Measurements from ENCODE around the gene IGSF23. TPM values are rescaled to one million over a fixed set of nuclear protein-coding genes. Genes with fewer than 3 reads are reported as not detected.

IGSF23 gene
- total RNA-seq, 1 donor from 2014 or later: not detected

DNA sequence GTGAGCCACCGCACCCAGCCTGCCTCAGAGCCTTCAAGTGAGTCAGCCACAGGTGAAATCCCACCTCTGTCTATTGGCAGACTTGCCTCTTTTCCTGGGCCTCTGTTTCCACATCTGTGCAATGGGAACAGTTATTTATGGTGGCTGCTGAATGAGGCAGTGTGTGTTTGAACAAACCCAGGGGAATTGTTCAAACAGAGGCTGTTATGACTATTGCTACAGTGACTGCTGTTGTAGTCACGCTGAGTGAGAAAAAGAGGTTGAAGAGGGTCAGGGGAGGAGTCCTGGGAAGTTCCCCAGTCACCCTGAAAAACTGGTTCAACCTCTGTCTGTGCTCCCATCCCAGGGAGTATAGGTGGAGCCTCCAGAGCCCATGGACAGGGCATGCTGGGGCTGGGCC, 58.0 kb downstream of the IGSF23 start, which contains the start of gene CEACAM19:
CEACAM19 (plus strand) TSS at position 83 of the 400 bp plus-strand sequence. CDS start 450 bp downstream, outside the sequence.
- Mint-ChIP-seq H3K9me3 (ENCODE audit: unreplicated experiment) (no peaks in the 10 kb centered on the region), H3K27ac (ENCODE audit: unreplicated experiment) (no peak within 1 kb of the TSS), H3K4me3 (ENCODE audit: unreplicated experiment) (no peak within 1 kb of the TSS), H3K36me3 (ENCODE audit: unreplicated experiment) (no peaks in the 10 kb centered on the region), H3K27me3 (ENCODE audit: unreplicated experiment) (no peaks in the 10 kb centered on the region), H3K4me1 (ENCODE audit: unreplicated experiment) (no peaks in the 10 kb centered on the region)
- TF ChIP-seq CTCF (IDR thresholded peaks at IDR 0.05): no peak
- DNase-seq (ENCODE audit: extremely low spot score, unreplicated experiment): no peak

DNA sequence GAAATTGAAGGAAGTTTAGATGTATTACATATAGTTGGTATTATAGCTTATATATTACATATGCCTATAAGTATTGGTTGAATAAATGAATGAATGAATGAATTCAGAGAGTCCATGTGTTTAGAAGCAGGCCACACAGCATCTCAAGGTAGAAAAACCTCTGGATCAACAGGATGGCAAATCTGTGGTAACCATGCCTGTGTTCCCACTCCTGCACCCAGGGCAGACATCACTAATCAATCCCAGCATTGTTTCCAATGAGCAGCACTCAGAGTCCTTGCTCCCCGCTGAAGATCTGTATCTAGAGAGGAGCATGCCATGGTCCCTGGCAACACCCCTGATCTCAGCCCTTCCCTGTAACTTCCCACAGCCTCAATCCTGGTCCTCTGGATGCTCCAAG, 58.9 kb downstream of the IGSF23 start:
- TF ChIP-seq CTCF (IDR thresholded peaks at IDR 0.05): no peak
- H3K9me3 Mint-ChIP-seq (ENCODE audit: unreplicated experiment): no peaks in the 10 kb centered on the region
- no peak overlapping the region for H3K27ac Mint-ChIP-seq (ENCODE audit: unreplicated experiment)
- peaks cover 4% of the 10 kb centered on the region for H3K4me1 Mint-ChIP-seq (ENCODE audit: unreplicated experiment)
- no peak for DNase-seq (ENCODE audit: extremely low spot score, unreplicated experiment)
- no peak overlapping the region for H3K4me3 Mint-ChIP-seq (ENCODE audit: unreplicated experiment)
- no peaks in the 10 kb centered on the region for H3K36me3 Mint-ChIP-seq (ENCODE audit: unreplicated experiment)
- no peaks in the 10 kb centered on the region for H3K27me3 Mint-ChIP-seq (ENCODE audit: unreplicated experiment)

DNA sequence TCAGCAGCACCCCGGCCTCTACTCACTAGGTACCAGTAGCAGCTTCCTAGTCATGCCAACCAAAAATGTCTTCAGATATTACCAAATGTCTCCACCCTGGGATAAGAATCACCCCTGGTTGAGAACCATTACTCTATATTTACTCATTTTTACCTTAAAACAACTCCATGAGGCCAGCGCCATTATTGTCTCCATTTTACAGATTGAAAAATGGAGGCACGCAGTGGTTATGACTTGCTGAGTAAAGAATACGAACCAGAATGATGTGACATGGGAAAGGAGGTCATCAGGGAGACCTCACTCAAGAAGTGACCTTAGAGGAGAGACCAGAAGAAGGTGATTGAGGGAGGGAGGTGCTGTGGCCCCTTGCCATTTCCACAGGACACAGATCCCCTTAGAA, 60.1 kb downstream of the IGSF23 start:
- no peak for TF ChIP-seq CTCF (IDR thresholded peaks at IDR 0.05)
- Mint-ChIP-seq H3K27ac (ENCODE audit: unreplicated experiment) (no peak overlapping the region), H3K36me3 (ENCODE audit: unreplicated experiment) (no peaks in the 10 kb centered on the region)

DNA sequence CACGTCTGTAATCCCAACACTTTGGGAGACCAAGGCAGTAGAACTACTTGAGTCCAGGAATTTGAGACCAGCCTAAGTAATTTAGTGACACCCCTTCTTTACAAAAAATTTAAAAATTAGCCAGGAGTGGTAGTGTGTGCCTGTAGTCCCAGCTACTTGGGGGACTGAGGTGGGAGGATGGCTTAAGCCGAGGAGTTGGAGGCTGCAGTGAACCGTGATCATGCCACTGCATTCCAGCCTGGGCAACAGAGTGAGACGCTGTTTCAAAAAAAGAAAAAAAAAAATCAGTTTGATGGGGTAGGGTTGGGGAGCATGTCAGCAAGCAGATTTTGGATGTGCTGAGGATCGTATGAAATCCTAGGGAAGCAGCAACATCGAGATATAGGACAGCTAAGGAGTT, 62.2 kb downstream of the IGSF23 start:
- Mint-ChIP-seq H3K27ac (ENCODE audit: unreplicated experiment) (no peak overlapping the region), H3K4me3 (ENCODE audit: unreplicated experiment) (no peak overlapping the region), H3K4me1 (ENCODE audit: unreplicated experiment) (peaks cover 8% of the 10 kb centered on the region)

More for the DNA sequence above, 60.1 kb downstream of the IGSF23 start:
- no peaks in the 10 kb centered on the region for H3K27me3 Mint-ChIP-seq (ENCODE audit: unreplicated experiment)
- H3K4me3 Mint-ChIP-seq (ENCODE audit: unreplicated experiment): no peak overlapping the region
- no peaks in the 10 kb centered on the region for H3K9me3 Mint-ChIP-seq (ENCODE audit: unreplicated experiment)
- DNase-seq (ENCODE audit: extremely low spot score, unreplicated experiment): no peak
- H3K4me1 Mint-ChIP-seq (ENCODE audit: unreplicated experiment): peaks cover 8% of the 10 kb centered on the region

More for the DNA sequence above, 62.2 kb downstream of the IGSF23 start:
- no peak for DNase-seq (ENCODE audit: extremely low spot score, unreplicated experiment)
- H3K27me3 Mint-ChIP-seq (ENCODE audit: unreplicated experiment): no peaks in the 10 kb centered on the region
- TF ChIP-seq CTCF (IDR thresholded peaks at IDR 0.05): no peak
- no peaks in the 10 kb centered on the region for H3K9me3 Mint-ChIP-seq (ENCODE audit: unreplicated experiment)
- H3K36me3 Mint-ChIP-seq (ENCODE audit: unreplicated experiment): no peaks in the 10 kb centered on the region

Data from osteocyte (in vitro differentiated cells).